Erythroblast (primary cell): ENCODE measurements around the gene RPS6KA3.

Experiments
- DNase-seq, 2 experiments: peaks; one replicate each; lab custom pipeline; 2025; lab: John Stamatoyannopoulos, UW
- GATA1 ChIP-seq: IDR thresholded peaks from 2 replicates; pipeline ENCODE4 v1.6.1; 2011; ENCODE audit warnings: low read depth, mild to moderate bottlenecking, control low read depth, low read length, moderate library complexity
- POLR2A ChIP-seq: IDR thresholded peaks from 2 replicates; pipeline ENCODE4 v1.6.1; 2011; ENCODE audit warnings: mild to moderate bottlenecking, low read length

The RPS6KA3 gene

GRCh38 chrX:20218836-20219505, 47.7 kb downstream of the RPS6KA3 start:
- TF ChIP-seq GATA1: no peak
- no peak for TF ChIP-seq POLR2A
- peak; percentile 0 to 26 for DNase-seq

GRCh38 chrX:20217906-20218305, 48.8 kb downstream of the RPS6KA3 start:
- DNase-seq: peak; percentile 13 to 49
- TF ChIP-seq GATA1 (no peak), POLR2A (no peak)

- no peak for TF ChIP-seq POLR2A
- no peak for TF ChIP-seq GATA1
- DNase-seq: peak; percentile 27 to 62
These were observed 49.4 kb downstream of the RPS6KA3 start for GRCh38 chrX:20217271-20217670.

- DNase-seq: no peak
- TF ChIP-seq GATA1 (no peak), POLR2A (no peak)
These were observed 51.1 kb downstream of the RPS6KA3 start for GRCh38 chrX:20215565-20215964.

GRCh38 chrX:20212486-20213089, 54.1 kb downstream of the RPS6KA3 start:
- DNase-seq: no peak

GRCh38 chrX:20211261-20211786, 55.4 kb downstream of the RPS6KA3 start:
- no peak for TF ChIP-seq POLR2A
- no peak for TF ChIP-seq GATA1
- no peak for DNase-seq

More at GRCh38 chrX:20212486-20213089, 54.1 kb downstream of the RPS6KA3 start:
- TF ChIP-seq POLR2A (no peak), GATA1 (no peak)

- TF ChIP-seq GATA1 (no peak), POLR2A (no peak)
- DNase-seq: no peak
These were observed 60.6 kb downstream of the RPS6KA3 start for GRCh38 chrX:20205927-20206708.

- no peak for DNase-seq
- TF ChIP-seq GATA1: no peak
- no peak for TF ChIP-seq POLR2A
These were observed 62.4 kb downstream of the RPS6KA3 start for GRCh38 chrX:20204351-20204750.

GRCh38 chrX:20197641-20198210, 69.0 kb downstream of the RPS6KA3 start:
- no peak for DNase-seq
- TF ChIP-seq GATA1: no peak
- no peak for TF ChIP-seq POLR2A

- no peak for DNase-seq
- TF ChIP-seq POLR2A (no peak), GATA1 (no peak)
These were observed 77.5 kb downstream of the RPS6KA3 start for GRCh38 chrX:20189171-20189570.

- DNase-seq: no peak
These were observed 84.9 kb downstream of the RPS6KA3 start for GRCh38 chrX:20181598-20182329.

GRCh38 chrX:20177093-20177492, 89.6 kb downstream of the RPS6KA3 start:
- no peak for DNase-seq
- TF ChIP-seq GATA1 (no peak), POLR2A (no peak)

More at GRCh38 chrX:20181598-20182329, 84.9 kb downstream of the RPS6KA3 start:
- TF ChIP-seq GATA1: no peak
- no peak for TF ChIP-seq POLR2A

GRCh38 chrX:20173856-20174255, 92.9 kb downstream of the RPS6KA3 start:
- no peak for DNase-seq
- TF ChIP-seq GATA1 (no peak), POLR2A (no peak)
